Esophagus squamous epithelium (tissue), 4 donors: Measurements from ENCODE around the gene GJA5.

Source experiments
- CTCF ChIP-seq, 6 experiments: fragments of 450-650 bp in 4 of 6; fragments of 200-600 bp in 2 of 6; sonication (generic) in 2 of 6; IDR thresholded peaks; one replicate each; pipeline ENCODE4 v1.5.1; 2016 to 2019; ENCODE audit warnings: antibody characterized with exemption in 6 of 6, mild to moderate bottlenecking in 4 of 6, moderate library complexity in 4 of 6
- POLR2A ChIP-seq, 4 donors: fragments of 450-650 bp; IDR thresholded peaks; one replicate each; pipeline ENCODE4 v1.6.1; 2017; ENCODE audit warnings: antibody characterized with exemption in 4 of 4, mild to moderate bottlenecking in 4 of 4, moderate library complexity in 3 of 4

- TF ChIP-seq CTCF (IDR thresholded peaks at IDR 0.05) (no peak), POLR2A (IDR thresholded peaks at IDR 0.05) (no peak)
These were observed 24.5 kb upstream of the GJA5 start for GRCh38 chr1:147784941-147785340.
